AG10803 (cell line): ENCODE data around the gene CLIC4.
A peak's percentile ranks its signal among the peaks of the same experiment; 100 is the strongest.
"Not testable (repeated sequence)": the region's sequence is repeated elsewhere in the genome, so short reads cannot be mapped to it uniquely, and the experiment has no call there.

ENCODE experiments used
- DNase-seq: peaks from one replicate; pipeline ENCODE4 v3.0.0; 2010; ENCODE audit warnings: low read depth
- H3K4me3 ChIP-seq: 2 replicates; pipeline ENCODE4 v1.5.1; 2011; ENCODE audit warnings: mild to moderate bottlenecking, low read length, control low read depth
- CTCF ChIP-seq: conservative IDR thresholded peaks from 2 replicates; pipeline ENCODE4 v1.5.1; 2011; ENCODE audit warnings: mild to moderate bottlenecking, low read length, control low read depth, inconsistent platforms

The CLIC4 gene

GRCh38 chr1:24771574-24771973, 26.3 kb downstream of the CLIC4 start:
- no peak for TF ChIP-seq CTCF
- no peak for DNase-seq
- no peak overlapping the region for H3K4me3 ChIP-seq

DNA sequence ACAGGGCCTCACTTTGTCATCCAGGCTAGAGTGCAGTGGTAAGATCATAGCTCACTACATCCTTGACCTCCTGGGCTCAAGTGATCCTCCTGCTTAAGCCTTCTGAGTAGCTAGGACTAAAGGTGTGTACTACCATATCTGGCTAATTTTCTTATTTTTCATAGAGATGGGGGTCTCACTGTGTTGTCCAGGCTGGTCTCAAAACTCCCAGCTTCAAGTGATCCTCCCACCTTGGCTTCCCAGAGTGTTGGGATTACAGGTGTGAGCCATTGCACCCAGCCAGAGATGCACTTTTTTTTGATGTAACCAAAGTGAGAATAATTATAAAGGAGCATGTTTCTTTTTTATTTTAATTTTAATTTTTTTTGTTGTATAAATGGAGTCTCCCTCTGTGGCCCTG, 28.4 kb downstream of the CLIC4 start:
- no peak for TF ChIP-seq CTCF
- no peak overlapping the region for H3K4me3 ChIP-seq
- DNase-seq, result no peak

DNA sequence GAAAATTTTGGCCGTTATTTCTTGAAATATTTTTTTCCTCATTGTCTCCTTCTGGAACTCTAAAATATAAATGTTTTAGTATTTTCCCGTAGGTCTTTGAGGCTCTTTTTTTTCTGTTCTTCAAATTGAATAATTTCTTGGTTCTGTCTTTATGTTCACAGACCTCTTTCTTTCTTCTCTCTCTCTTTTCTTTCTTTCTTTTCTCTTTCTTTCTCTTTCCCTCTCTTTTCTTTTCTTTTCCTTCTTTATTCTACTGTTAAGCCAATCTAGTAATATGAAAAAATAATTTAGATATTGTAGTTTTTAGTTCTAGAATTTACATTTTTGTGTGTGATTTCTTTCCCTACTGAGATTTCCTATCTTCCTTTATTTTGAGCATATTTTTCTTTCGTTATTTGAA, 30.1 kb downstream of the CLIC4 start:
- no peak for DNase-seq
- no peak for TF ChIP-seq CTCF
- no peak overlapping the region for H3K4me3 ChIP-seq

GRCh38 chr1:24775916-24776315, 30.7 kb downstream of the CLIC4 start:
- no peak overlapping the region for H3K4me3 ChIP-seq
- no peak for DNase-seq
- TF ChIP-seq CTCF, result no peak

GRCh38 chr1:24776821-24777220, 31.6 kb downstream of the CLIC4 start:
- DNase-seq, result no peak
- TF ChIP-seq CTCF, result no peak
- H3K4me3 ChIP-seq, result no peak overlapping the region

- DNase-seq, result no peak
- no peak overlapping the region for H3K4me3 ChIP-seq
- no peak for TF ChIP-seq CTCF
These were observed 32.9 kb downstream of the CLIC4 start for GRCh38 chr1:24778141-24778540.

GRCh38 chr1:24779199-24779598, 34.0 kb downstream of the CLIC4 start:
- not testable (repeated sequence) for DNase-seq, H3K4me3 ChIP-seq

GRCh38 chr1:24779689-24780464, 34.6 kb downstream of the CLIC4 start:
- DNase-seq, result no peak
- no peak overlapping the region for H3K4me3 ChIP-seq
- 0 out of 2 replicates have a peak, but pooled peaks have one; percentile 6 for TF ChIP-seq CTCF

- not testable (repeated sequence) for DNase-seq, H3K4me3 ChIP-seq
These were observed 35.4 kb downstream of the CLIC4 start for GRCh38 chr1:24780626-24781025.
